ENCODE results near the gene TMTC4. TPM values are rescaled to one million over a fixed set of nuclear protein-coding genes. Genes with fewer than 3 reads are reported as not detected.
A peak's percentile ranks its signal among the peaks of the same experiment; 100 is the strongest.
"Not testable (repeated sequence)": the region's sequence is repeated elsewhere in the genome, so short reads cannot be mapped to it uniquely, and the experiment has no call there.

The TMTC4 gene
- total RNA-seq, 1 experiment from 2014 or later, result 15.6 TPM

GRCh38 chr13:100625447-100625846 lies 49.1 kb downstream of the TMTC4 start:
- DNase-seq (ENCODE audit: low read depth), result no peak

- DNase-seq (ENCODE audit: low read depth), result no peak
These were observed 53.8 kb downstream of the TMTC4 start for GRCh38 chr13:100620792-100621191.

GRCh38 chr13:100619940-100620339 lies 54.7 kb downstream of the TMTC4 start:
- no peak for DNase-seq (ENCODE audit: low read depth)

GRCh38 chr13:100618897-100619296 lies 55.7 kb downstream of the TMTC4 start:
- DNase-seq (ENCODE audit: low read depth), result not testable (repeated sequence)

- no peak for DNase-seq (ENCODE audit: low read depth)
These were observed 61.6 kb downstream of the TMTC4 start for GRCh38 chr13:100613031-100613430.

GRCh38 chr13:100611678-100612492 lies 62.7 kb downstream of the TMTC4 start:
- no peak for DNase-seq (ENCODE audit: low read depth)

GRCh38 chr13:100610391-100611347 lies 63.9 kb downstream of the TMTC4 start:
- no peak for DNase-seq (ENCODE audit: low read depth)

GRCh38 chr13:100608906-100609305 lies 65.7 kb downstream of the TMTC4 start:
- DNase-seq (ENCODE audit: low read depth), result peak; percentile 13

GRCh38 chr13:100608489-100608888 lies 66.1 kb downstream of the TMTC4 start:
- no peak for DNase-seq (ENCODE audit: low read depth)

- DNase-seq (ENCODE audit: low read depth), result no peak
These were observed 69.5 kb downstream of the TMTC4 start for GRCh38 chr13:100604918-100605710.

- no peak for DNase-seq (ENCODE audit: low read depth)
These were observed 72.0 kb downstream of the TMTC4 start for GRCh38 chr13:100602493-100603111.

- no peak for DNase-seq (ENCODE audit: low read depth)
These were observed 72.9 kb downstream of the TMTC4 start for GRCh38 chr13:100601716-100602115.

- no peak for DNase-seq (ENCODE audit: low read depth)
These were observed 73.7 kb downstream of the TMTC4 start for GRCh38 chr13:100600915-100601314.

GRCh38 chr13:100600461-100600860 lies 74.1 kb downstream of the TMTC4 start:
- DNase-seq (ENCODE audit: low read depth), result no peak

GRCh38 chr13:100597253-100597652 lies 77.3 kb downstream of the TMTC4 start:
- peak; percentile 40 for DNase-seq (ENCODE audit: low read depth)

GRCh38 chr13:100596516-100596915 lies 78.1 kb downstream of the TMTC4 start:
- no peak for DNase-seq (ENCODE audit: low read depth)

- DNase-seq (ENCODE audit: low read depth), result no peak
These were observed 79.9 kb downstream of the TMTC4 start for GRCh38 chr13:100594731-100595130.

GRCh38 chr13:100594255-100594654 lies 80.3 kb downstream of the TMTC4 start:
- no peak for DNase-seq (ENCODE audit: low read depth)

- peak; percentile 25 for DNase-seq (ENCODE audit: low read depth)
These were observed 85.3 kb downstream of the TMTC4 start for GRCh38 chr13:100589178-100589725.

GRCh38 chr13:100588331-100589177 lies 86.0 kb downstream of the TMTC4 start, which contains the start of gene GGACT:
TSS of gene GGACT (minus strand) at chr13:100588789. CDS start at chr13:100532591, 56,198 bp downstream.
- DNase-seq (ENCODE audit: low read depth), result peak; percentile 40

Measured in RPMI7951 (cell line).